Pulmonary artery endothelial cell (primary cell): ENCODE measurements around the gene SYT1. TPM values are rescaled to one million over a fixed set of nuclear protein-coding genes. Genes with fewer than 3 reads are reported as not detected.
"Not testable (repeated sequence)": the region's sequence is repeated elsewhere in the genome, so short reads cannot be mapped to it uniquely, and the experiment has no call there.

ENCODE experiments used
- DNase-seq: peaks from one replicate; pipeline ENCODE4 v3.0.0-alpha.2; 2011; ENCODE audit warnings: low read depth, low spot score
- total RNA-seq: library from RNA; depleted of rRNA; stranded (reverse); fragments of >200 nt; gene quantifications from 2 replicates; pipeline ENCODE4 v1.2.3, GENCODE V29; 2014

Gene SYT1
- total RNA-seq, 1 donor from 2014 or later: 0.59 TPM

DNA sequence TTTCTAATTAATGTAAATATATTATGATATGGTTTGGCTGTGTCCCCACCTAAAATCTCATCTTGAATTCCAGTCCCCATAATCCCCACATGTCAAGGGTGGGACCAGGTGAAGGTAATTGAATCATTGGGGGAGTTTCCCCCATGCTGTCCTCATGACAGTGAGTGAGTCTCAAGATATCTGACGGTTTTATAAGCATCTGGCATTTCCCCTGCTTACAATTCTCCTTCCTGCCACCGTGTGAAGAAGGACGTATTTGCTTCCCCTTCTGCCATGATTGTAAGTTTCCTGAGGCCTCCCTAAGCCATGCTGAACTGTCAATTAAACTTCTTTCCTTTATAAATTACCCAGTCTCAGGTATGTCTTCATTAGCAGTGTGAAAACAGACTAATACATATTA, 562.2 kb downstream of the SYT1 start:
- DNase-seq: not testable (repeated sequence)

DNA sequence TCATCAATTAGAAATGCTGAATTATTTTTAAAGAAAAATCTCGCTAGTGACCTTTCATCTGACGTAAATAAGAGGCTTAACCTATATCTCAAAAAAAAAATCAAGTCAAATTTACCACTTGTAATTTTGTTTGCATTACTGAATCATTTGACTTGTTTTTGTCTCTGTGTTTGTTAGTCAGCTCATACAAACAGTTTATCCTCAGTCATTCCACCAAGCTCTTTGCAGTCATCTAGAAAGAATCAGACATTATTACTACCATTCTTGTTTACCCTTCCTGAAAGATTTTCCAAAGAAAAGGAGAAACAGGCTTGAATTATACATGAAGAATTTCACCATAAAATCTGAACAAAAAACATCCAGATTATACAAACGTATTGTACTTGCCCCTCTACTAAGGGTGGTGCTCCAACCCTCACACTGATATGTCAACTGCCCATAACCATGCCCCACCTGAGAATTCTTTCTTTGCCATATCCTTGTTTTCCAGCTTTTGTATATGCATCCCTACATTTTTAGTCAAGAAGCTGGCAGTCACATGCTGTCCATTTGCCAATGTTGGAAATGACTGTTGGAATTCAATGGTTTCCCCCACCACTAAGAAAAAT, 569.0 kb downstream of the SYT1 start:
- no peak for DNase-seq

DNA sequence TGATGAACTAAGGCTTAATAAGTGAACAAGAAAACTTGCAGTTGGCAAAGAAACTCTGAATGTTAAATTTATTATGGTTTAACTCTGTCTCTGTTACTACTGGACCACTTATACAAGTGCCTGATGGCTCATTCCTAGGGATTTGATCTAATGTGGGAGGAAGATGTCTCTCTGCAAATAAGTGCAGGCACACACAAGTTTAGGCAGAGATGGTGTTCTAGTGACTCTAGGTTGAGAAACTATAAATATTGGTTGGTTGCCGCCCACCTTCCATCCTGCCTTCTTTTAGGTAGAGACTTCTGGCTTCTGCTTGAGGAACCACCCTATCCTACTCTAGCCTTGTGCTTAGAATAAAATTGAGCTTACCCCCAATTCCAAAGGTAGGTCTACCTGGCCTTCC, 570.0 kb downstream of the SYT1 start:
- DNase-seq: no peak

DNA sequence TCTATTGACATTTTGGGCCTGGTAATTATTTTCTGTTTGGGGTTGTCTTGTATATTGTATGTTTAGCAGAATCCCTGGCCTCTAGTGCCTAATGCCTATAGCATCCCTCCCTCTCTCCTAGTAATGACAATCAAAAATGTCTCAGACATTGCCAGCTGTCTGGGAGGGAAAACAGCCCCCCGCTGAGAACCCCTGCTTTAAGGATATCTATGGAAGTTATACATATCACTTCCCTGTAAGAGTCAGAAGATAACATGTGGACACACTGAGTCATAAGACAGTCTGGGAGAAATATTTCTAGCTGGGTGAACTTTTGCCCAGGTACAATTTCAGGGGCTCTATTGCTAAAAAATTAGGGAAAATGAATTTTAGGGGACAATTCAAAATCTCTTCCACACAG, 571.2 kb downstream of the SYT1 start:
- DNase-seq: no peak

DNA sequence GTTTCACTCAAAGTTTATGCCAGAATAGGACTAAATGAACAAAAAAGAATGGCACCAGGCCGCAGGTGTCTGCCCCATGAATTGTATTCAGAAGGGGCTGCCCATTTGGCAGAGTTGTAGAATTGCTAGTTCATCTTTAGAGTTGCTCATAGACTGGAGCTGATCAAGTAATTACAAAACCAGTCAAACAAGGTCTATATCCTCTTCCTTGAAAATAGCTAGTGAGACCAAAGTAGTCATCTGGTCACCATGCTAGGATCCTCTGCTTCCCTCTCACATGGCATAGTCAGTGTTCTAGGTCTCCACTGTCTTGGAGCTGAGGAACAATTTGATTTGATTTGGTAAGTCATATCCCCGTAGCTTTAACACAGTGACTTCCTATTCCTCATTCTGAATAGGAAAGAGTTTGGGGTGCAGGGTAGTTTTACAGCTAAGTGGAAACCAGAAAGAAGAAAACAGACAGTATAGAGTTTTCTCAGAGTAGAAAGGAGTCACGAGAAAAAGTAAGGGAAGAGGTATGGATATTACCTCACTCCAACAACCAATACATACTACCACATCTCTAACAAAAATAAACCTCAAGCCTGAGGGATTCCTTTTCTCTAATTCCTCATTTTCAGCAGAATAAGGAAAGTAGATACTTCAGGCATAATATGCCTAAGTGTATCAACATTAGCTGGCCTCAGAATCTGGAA, 574.1 kb downstream of the SYT1 start:
- no peak for DNase-seq

DNA sequence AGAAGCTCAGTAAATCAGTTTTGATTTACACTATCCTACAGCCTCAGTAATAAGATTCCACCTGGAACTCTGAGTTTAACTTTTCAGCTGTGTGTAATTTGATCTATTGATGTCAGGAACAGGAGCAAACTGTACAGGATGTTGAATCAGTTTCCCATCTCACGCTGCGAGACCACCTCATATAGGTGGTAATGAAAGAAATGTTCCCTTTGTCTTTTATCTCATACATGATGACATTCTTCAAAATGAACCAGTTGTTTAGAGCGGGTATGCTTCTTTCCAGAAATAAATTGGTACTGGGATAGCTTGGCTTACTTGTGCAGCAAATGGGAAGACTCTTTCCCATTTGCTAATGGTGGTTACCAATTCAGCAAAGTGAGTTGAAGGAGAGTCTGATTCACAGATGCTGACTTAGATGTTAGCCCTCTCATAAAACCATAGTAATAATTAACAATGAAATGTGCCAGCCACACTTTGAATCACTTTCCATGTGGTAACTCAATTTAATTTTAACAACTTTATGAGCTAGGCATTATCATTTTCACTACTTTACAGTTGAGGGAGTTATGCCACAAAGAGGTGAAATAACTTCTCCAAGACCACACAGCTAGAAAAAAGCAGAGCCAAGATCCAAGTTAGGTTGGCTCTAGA, 574.7 kb downstream of the SYT1 start:
- no peak for DNase-seq

DNA sequence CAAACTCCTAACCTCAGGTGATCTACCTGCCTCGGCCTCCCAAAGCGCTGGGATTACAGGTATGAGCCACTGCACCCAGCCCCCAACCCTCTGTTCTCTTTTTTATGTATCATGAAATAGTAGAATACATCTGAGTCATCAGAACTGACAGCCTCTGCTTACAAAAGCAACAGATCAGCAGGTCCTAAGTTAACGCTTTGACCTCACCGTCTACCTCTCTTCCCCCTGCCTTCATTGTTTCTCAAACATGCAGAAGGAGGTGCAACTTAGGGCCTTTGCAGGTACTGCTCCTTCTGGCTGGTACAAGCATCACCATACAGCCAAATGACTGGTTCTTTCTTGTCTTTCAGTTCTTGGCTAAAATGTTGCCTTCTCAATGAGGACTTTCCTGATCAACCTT, 577.0 kb downstream of the SYT1 start:
- no peak for DNase-seq

DNA sequence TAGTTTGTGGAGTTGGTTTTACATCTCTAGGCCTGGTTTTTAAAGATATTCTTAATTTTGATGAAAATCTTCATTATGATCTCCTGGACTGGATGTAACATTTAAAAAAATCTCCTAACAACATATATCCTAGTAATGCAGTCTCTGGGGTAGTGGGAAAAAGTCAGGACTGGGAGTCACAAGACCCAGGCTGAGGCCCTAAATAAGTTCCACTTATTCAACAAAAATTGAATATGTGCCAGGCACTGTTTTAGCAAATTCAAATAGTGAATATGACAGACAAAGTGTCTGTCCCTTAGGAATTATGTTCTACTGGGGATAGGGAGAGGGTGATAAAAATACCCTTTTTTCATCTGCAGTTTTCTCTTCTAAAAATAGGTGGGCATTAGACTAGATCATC, 577.8 kb downstream of the SYT1 start:
- DNase-seq: no peak

DNA sequence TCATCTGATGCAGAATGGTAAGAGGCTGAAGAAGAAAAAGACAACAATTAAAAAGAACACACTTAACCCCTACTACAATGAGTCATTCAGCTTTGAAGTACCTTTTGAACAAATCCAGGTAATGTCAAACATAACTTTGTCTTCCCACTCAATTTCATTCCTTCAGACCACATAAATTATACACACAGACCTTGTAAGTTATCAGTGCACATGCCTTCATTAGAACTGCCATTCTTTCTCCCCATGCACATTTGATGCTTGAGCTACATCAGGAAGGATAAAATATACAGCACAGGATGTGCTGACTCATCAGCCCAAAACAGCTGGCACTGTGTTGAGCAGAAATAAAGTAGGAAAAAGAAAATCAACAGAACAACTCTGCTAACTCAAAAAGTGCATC, 579.5 kb downstream of the SYT1 start:
- DNase-seq: no peak

DNA sequence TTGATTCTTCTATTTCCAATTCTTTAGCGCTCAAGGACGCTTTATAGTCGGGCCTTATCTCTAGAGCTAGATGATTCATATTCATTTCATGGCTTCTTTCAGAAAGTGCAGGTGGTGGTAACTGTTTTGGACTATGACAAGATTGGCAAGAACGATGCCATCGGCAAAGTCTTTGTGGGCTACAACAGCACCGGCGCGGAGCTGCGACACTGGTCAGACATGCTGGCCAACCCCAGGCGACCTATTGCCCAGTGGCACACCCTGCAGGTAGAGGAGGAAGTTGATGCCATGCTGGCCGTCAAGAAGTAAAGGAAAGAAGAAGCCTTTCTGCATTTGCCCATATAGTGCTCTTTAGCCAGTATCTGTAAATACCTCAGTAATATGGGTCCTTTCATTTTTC, 584.2 kb downstream of the SYT1 start:
- no peak for DNase-seq

DNA sequence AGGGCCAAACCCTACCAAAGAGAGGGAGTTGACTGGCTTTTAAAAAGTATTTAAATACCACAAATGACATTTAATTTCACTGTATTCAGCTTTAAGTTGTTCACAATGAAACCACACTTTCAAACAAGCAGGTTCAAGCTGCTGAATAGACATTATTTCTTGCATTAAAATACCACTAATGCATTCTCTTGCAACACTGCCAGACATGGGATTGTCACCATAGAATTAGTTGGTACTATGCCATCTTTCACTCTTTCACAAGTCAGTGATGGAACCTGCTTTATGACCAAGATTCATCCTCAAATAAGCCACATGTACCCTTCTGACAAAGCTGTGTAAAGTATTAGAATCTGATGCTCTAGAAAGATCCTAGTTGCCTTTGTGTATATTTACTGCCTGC, 586.8 kb downstream of the SYT1 start:
- DNase-seq: no peak

DNA sequence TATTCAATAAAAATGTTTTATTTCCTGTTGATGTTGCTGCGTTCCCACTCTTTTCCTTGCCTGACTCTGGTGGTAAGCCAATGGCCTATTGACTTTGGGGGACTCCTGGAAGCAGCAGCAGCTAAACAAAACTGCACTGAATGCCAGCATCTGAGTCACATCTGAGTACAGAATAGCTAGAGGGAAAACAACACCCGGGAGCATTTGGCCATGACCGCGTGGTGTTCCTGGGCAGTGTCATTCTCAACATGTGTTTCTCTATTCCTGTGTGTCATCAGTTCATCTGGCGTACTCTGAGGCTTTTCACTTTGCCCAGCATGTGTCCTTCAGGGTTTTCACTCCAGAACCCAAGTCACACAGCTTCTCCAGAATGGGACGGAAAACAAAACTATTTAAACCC, 587.4 kb downstream of the SYT1 start:
- DNase-seq: peak; percentile 99

DNA sequence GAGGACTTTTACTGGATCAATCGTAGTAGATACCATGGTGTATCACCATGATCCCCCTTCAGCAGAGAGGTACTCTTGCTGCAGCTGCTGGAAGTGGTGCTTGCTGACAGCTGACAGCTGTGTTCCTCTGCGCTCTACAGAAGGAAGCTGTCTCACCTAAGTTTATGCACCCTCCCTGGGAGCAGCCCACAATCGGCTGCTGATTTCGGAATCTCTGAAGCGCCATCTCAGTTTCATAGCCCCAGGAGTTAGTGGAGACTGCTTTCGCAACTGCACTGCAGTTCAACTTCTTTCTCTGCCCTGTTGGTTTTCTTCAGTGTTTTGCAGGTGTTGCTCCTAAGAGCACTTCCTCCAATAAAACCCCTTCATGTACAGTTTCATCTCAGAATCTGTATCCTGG, 588.3 kb downstream of the SYT1 start:
- no peak for DNase-seq

DNA sequence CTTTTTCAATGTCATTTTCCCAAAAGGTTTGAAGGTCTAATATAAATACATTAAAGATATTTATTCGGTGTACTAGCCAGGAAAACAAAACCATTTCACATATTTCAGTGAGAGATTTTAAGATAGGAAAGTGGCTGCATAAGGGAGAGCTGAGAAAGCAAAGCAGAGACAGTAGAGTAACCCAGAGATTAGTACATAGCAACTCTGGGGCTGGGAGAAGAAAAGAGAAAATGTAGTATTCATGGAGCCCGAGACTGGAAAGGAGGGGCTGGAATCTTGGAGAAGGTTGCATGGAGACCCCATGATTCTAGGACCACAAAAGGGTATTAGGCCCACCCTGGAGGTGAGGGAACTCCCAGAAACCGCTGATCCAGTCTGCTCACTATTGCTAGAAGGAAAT, 589.2 kb downstream of the SYT1 start:
- DNase-seq: no peak

DNA sequence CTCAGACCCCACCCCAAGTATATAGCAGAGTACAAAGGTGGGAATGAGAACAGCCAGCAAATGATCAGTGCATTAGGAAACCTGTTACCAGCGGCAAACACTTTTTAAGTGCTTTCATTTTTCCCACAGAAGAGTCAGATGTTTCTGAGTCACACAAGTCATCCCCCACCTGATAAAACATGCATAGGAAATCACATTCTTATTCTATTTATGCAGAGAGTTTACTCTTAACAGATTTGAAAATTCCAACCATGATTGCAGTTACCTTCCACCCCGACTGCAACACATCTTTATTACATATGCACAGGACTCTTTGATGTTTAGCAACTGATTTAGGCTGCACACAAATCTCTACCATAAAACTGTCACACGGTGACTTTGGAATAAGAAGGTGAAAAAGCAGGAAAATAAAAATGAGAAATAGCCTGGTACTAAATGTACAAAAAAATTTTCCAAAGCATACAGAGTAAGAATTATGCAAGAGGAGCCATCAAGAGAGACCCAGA, 589.8 kb downstream of the SYT1 start:
- DNase-seq: peak; percentile 67

DNA sequence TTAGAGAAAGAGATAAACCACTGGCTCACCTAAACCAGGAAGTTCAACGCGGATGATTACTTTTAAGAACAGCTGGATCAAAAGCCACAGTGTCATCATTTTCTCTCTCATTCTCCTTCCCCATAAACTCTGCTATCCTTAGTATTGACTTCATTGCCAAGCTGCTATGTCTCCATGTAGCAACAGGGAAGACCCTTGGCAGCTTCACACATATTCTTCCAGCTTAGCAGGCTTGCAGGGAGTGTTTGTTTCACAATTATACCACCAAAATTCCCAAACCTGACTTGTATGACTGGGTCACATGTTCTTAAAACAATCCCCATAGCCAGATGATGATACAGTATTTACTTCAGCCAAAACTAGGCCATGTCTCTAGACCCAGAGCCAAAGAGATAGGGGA, 590.7 kb downstream of the SYT1 start:
- no peak for DNase-seq

DNA sequence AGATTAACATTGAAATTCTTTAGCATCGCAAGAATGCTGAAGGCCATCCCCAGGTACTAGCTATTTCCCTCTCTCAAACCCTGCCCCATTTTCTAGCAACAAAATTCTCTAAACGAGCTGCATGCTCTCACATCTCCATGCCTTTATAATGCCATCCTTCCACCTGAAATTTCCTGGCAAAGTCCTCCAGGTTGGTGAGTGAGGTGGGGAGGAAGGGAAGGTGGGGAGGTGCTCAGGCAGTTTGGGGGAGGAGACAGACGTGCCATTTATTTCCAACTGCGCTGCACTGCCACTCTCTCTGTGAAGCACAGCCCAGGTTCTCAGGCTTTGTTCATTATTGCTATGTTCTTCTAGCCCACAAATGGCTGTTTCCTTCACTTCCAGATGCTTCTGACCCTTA, 617.7 kb downstream of the SYT1 start:
- no peak for DNase-seq

DNA sequence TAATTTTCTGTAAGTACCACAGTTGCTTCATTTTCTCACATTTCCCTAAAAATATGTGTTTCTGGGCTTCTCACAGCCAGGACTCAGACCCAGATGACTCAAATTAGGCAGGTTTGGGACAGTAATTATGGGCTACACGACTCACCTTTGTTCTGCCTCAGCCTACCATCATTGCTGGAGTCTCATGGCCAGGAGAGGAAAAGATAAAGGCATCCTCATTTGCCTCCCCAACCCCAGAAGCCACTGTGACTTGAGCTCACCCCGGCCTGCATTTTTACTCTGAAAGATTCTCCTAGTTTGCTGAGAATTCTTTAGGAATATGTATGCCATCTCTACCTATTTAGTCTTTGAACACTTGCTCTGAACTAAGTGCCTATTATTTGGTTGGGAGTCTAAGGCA, 618.3 kb downstream of the SYT1 start:
- DNase-seq: no peak

DNA sequence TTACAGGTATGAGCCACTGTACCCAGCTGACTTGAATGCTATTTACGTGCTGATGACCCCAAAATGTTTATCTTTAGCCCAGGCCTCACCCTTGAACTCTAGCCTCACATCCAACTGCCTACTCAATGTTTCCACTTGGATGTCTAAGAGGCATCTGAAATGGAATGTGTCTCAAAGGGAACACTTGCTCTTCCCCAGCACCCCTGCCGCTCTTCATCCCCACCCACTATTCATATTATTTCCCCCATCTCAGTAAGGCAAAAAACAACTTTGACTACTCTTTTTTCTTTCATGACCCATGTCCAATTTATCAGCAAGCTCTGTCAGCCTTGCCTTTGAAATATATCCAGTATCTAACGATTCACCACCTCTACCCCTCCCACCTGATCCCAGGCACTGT, 621.6 kb downstream of the SYT1 start:
- no peak for DNase-seq

DNA sequence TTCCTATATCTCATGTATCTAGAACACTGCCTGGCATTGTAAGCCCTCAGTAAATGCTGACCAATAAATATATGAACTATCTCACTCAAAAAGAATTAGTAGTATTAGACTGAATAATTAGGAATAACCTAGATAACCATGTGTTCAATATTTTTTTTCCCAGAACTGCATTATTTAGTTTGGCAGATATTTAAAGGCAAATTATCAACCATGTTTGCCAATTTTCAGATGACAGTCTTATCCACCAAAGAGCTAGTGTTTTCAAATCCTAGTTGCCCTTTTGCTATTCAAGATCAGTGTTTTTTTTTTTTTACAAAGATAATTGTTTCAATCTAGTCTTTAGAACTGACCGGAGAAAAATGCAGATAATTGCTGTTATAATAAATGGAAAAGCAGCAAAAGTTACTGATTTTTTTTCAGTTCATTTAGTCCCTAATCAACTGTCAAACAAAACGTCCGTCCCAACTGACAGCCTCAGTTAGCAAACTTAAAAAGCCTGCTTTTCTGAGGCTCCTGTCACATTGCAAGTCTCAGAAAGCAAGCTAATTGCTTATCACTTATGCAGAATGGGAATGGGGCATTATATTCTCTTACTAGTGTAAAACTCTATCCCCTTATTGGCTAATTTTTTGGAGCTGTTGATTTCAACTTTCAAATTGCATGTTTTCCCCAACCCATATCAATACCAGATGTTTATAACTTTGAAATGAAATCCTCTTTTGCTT, 623.0 kb downstream of the SYT1 start:
- DNase-seq: no peak
